ENCODE results near the gene NFIA. TPM values are rescaled to one million over a fixed set of nuclear protein-coding genes. Genes with fewer than 3 reads are reported as not detected.

NFIA gene
- total RNA-seq, 1 experiment from 2014 or later: 0.35 TPM

DNA sequence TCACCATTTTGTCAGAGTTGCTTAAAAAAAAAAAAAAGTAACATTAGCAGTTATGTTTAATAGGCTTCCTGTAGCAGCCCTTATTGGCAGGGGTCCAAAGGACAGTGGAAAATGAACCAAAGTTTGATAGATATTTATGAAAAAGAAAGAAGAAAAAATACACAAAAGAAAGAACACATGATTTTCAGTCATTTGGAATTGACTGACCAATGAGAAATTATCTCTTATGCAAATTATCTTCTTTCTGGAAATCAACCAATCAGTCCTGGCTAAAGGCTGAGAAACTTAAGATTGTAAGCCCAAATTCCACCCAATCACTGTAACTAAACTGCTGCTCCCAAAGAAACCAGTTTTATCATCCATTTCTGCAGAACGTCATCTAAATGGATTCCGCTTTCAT, 360.2 kb downstream of the NFIA start:
- Histone ChIP-seq H4K20me1 (ENCODE audit: control insufficient read depth, insufficient read depth, insufficient read length) (no peaks in the 10 kb centered on the region), H3K79me1 (ENCODE audit: insufficient read depth, low read depth, low read length, poor library complexity, severe bottlenecking) (no peaks in the 10 kb centered on the region), H3K27me3 (ENCODE audit: insufficient read depth, low read length) (no peaks in the 10 kb centered on the region), H3K4ac (ENCODE audit: low read depth, low read length) (no peak overlapping the region), H2BK15ac (ENCODE audit: low read depth, low read length) (no peak overlapping the region), H3K79me2 (ENCODE audit: insufficient read depth, low read length) (no peaks in the 10 kb centered on the region), H2BK5ac (ENCODE audit: insufficient read length, low read length) (no peak overlapping the region), H3K4me1 (ENCODE audit: insufficient read depth, low read length) (0 out of 2 replicates have a peak, but pooled peaks cover 3% of the 10 kb centered on the region), H3T11ph (ENCODE audit: low read length) (no peak overlapping the region), H3K9me3 (ENCODE audit: control insufficient read depth, low read depth, low read length) (no peaks in the 10 kb centered on the region), H4K5ac (ENCODE audit: insufficient read length, low read depth, low read length) (no peak overlapping the region), H2AFZ (ENCODE audit: low read length) (no peak overlapping the region), H3K27ac (ENCODE audit: insufficient read length, low read depth, low read length) (no peak overlapping the region), H2BK120ac (ENCODE audit: low read depth, low read length, poor library complexity, severe bottlenecking) (no peak overlapping the region), H2BK20ac (ENCODE audit: low read depth, low read length, poor library complexity, severe bottlenecking) (no peak overlapping the region), H3K18ac (ENCODE audit: insufficient read length, low read depth, low read length) (no peak overlapping the region), H3K9ac (ENCODE audit: extremely low read depth, insufficient read length, low read length) (no peak overlapping the region), H2BK12ac (ENCODE audit: insufficient read length, low read depth, low read length) (no peak overlapping the region), H3K4me2 (ENCODE audit: insufficient read depth, insufficient read length, low read length) (no peak overlapping the region), H2AK5ac (ENCODE audit: insufficient read length, low read length) (no peak overlapping the region), H3K14ac (ENCODE audit: insufficient read depth, low read length) (no peak overlapping the region), H3K23me2 (ENCODE audit: insufficient read length, low read depth, low read length, poor library complexity, severe bottlenecking) (no peaks in the 10 kb centered on the region), H3K56ac (ENCODE audit: insufficient read length, low read depth, low read length) (no peak overlapping the region), H3K23ac (ENCODE audit: insufficient read length, low read depth, low read length) (no peak overlapping the region), H4K91ac (ENCODE audit: insufficient read length, low read depth, low read length) (no peak overlapping the region), H4K8ac (replicated peaks; ENCODE audit: insufficient read length, low read depth, low read length) (no peak overlapping the region)
- Mint-ChIP-seq H3K9me3 (no peaks in the 10 kb centered on the region), H3K27me3 (ENCODE audit: low read depth) (no peaks in the 10 kb centered on the region; the same call in 1 of the 2 replicates), H3K4me3 (no peak overlapping the region), H3K4me1 (peaks cover 20 to 22% of the 10 kb centered on the region in 2 experiments), H3K27ac (no peak overlapping the region), H3K36me3 (ENCODE audit: insufficient read depth in 1 of 3, low read depth in 3 of 3) (no peaks in the 10 kb centered on the region; a peak in 1 of 7 replicates)
- no peak for DNase-seq
- no CpG with 5 or more reads among the region's 2 CpGs for WGBS (ENCODE audit: extremely low coverage, insufficient read length, low lambda C conversion rate)
- TF ChIP-seq, protein P1, sequence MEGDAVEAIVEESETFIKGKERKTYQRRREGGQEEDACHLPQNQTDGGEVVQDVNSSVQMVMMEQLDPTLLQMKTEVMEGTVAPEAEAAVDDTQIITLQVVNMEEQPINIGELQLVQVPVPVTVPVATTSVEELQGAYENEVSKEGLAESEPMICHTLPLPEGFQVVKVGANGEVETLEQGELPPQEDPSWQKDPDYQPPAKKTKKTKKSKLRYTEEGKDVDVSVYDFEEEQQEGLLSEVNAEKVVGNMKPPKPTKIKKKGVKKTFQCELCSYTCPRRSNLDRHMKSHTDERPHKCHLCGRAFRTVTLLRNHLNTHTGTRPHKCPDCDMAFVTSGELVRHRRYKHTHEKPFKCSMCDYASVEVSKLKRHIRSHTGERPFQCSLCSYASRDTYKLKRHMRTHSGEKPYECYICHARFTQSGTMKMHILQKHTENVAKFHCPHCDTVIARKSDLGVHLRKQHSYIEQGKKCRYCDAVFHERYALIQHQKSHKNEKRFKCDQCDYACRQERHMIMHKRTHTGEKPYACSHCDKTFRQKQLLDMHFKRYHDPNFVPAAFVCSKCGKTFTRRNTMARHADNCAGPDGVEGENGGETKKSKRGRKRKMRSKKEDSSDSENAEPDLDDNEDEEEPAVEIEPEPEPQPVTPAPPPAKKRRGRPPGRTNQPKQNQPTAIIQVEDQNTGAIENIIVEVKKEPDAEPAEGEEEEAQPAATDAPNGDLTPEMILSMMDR (conservative IDR thresholded peaks at IDR 0.05): no peak

All from H9 (cell line).